Measurements from ENCODE around the gene MCUR1. TPM values are rescaled to one million over a fixed set of nuclear protein-coding genes. Genes with fewer than 3 reads are reported as not detected.

MCUR1 gene
- total and polyA plus RNA-seq, 9 of the 15 experiments (the other 6 are each of a cell fraction or from before 2014, with no cell fraction given): 5.1 to 60.2 (median 41.4) TPM

DNA sequence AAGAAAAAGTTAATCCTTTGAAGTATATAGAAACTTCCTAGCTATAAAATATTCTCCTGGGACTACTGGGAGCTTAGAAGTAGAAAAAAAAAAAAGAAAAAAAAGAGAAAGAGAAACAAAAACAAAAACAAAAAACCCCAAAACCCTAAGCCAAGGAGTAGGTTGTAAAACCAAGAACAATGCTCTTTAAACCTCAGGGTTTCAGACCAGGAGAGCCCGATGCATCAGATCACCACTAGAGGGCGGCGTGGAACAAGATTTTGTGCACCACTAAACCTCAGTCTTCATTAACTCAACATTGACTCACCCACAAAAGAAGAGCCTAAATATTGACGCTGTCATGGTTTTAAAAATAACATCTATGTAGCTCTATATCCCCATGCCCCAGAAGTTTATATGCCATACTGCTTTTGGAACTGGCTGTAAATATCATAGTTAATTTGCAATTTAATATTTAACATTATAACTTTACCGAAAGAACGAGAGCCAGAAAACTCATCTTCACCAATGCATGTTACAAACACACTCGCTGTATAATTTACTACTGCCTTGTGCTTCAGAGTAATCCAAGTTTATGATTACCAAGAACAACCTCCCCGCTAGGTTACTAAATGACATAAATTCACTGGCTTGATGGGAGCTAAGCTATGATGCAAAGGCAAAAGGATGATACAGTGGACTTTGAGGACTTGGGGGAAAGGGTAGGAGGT, 19.2 kb downstream of the MCUR1 start (continued):
- no peak for TF ChIP-seq TCFL5 (CRISPR knock-in tag; conservative IDR thresholded peaks at IDR 0.05)
- TF ChIP-seq KLF10 (CRISPR knock-in tag; IDR thresholded peaks at IDR 0.05): no peak
- peak; percentile 98 for TF ChIP-seq HLTF (IDR thresholded peaks at IDR 0.05)
- no peak for TF ChIP-seq NFIX (CRISPR knock-in tag; IDR thresholded peaks at IDR 0.05; ENCODE audit: low read depth)
- no peak for TF ChIP-seq NR4A1 (CRISPR knock-in tag; IDR thresholded peaks at IDR 0.05)
- TF ChIP-seq NR4A1 (tag; IDR thresholded peaks at IDR 0.05): no peak
- peak; percentile 14 to 64; a peak in 2 of 4 replicates for TF ChIP-seq TRIM24 (IDR thresholded peaks at IDR 0.05)
- TF ChIP-seq RCOR1 (IDR thresholded peaks at IDR 0.05; ENCODE audit: borderline replicate concordance in 1 of 2, low read depth in 2 of 2, low read length in 2 of 2): peak; percentile 26 to 36; a peak in 2 of 4 replicates
- TF ChIP-seq CHCHD3 (CRISPR knock-in tag; IDR thresholded peaks at IDR 0.05): no peak
- 0 out of 2 replicates have a peak, but pooled peaks have one; percentile 41 for TF ChIP-seq MEF2A (IDR thresholded peaks at IDR 0.05; ENCODE audit: control insufficient read depth, low read depth, low read length)
- no peak for TF ChIP-seq HDAC3 (IDR thresholded peaks at IDR 0.05; ENCODE audit: borderline replicate concordance, partially characterized antibody)
- TF ChIP-seq MECOM (CRISPR knock-in tag; IDR thresholded peaks at IDR 0.05): no peak
- TF ChIP-seq PHF20 (IDR thresholded peaks at IDR 0.05; ENCODE audit: partially characterized antibody): no peak
- TF ChIP-seq RBM39 (optimal IDR thresholded peaks at IDR 0.05; ENCODE audit: low read depth, low read length): no peak
- TF ChIP-seq, protein P1, sequence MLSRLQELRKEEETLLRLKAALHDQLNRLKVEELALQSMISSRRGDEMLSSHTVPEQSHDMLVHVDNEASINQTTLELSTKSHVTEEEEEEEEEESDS (CRISPR knock-in tag; IDR thresholded peaks at IDR 0.05): no peak
- TF ChIP-seq HMGN3 (IDR thresholded peaks at IDR 0.05; ENCODE audit: borderline replicate concordance, extremely low read depth, insufficient read length, low read depth, low read length): no peak
- no peak for TF ChIP-seq ZNF77 (CRISPR knock-in tag; IDR thresholded peaks at IDR 0.05)
- no peak for TF ChIP-seq POLR2B (IDR thresholded peaks at IDR 0.05; ENCODE audit: low read depth, partially characterized antibody)
- no peak; the same call in 1 of the 2 replicates for TF ChIP-seq TAL1 (IDR thresholded peaks at IDR 0.05)
- TF ChIP-seq HDAC6 (IDR thresholded peaks at IDR 0.05; ENCODE audit: low read depth, low read length): no peak
- no peak for TF ChIP-seq TARDBP (IDR thresholded peaks at IDR 0.05)
- peak; percentile 68; the same call in 1 of the 2 replicates for TF ChIP-seq ARID2 (IDR thresholded peaks at IDR 0.05)
- TF ChIP-seq CHAMP1 (IDR thresholded peaks at IDR 0.05): peak; percentile 68; the same call in 1 of the 2 replicates
- TF ChIP-seq, protein P2, sequence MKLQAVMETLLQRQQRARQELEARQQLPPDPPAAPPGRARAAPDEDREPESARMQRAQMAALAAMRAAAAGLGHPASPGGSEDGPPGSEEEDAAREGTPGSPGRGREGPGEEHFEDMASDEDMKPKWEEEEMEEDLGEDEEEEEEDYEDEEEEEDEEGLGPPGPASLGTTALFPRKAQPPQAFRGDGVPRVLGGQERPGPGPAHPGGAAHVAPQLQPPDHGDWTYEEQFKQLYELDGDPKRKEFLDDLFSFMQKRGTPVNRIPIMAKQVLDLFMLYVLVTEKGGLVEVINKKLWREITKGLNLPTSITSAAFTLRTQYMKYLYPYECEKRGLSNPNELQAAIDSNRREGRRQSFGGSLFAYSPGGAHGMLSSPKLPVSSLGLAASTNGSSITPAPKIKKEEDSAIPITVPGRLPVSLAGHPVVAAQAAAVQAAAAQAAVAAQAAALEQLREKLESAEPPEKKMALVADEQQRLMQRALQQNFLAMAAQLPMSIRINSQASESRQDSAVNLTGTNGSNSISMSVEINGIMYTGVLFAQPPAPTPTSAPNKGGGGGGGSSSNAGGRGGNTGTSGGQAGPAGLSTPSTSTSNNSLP (IDR thresholded peaks at IDR 0.05; ENCODE audit: borderline replicate concordance, low read depth, low read length): peak; percentile 68; the same call in 1 of the 2 replicates
- no peak for TF ChIP-seq BRCA1 (IDR thresholded peaks at IDR 0.05)
- TF ChIP-seq BRCA1 (CRISPR knock-in tag; IDR thresholded peaks at IDR 0.05): no peak
- TF ChIP-seq ZNF551 (CRISPR knock-in tag; IDR thresholded peaks at IDR 0.05): no peak
- 0 out of 2 replicates have a peak, but pooled peaks have one; percentile 38 for TF ChIP-seq SP1 (CRISPR knock-in tag; IDR thresholded peaks at IDR 0.05)
- 0 out of 2 replicates have a peak, but pooled peaks have one; percentile 36 for TF ChIP-seq RHOXF2B (CRISPR knock-in tag; conservative IDR thresholded peaks at IDR 0.05)

Measured in K562 (cell line).